GM12878 (cell line): ENCODE results near the gene TRMU. TPM values are rescaled to one million over a fixed set of nuclear protein-coding genes. Genes with fewer than 3 reads are reported as not detected.

ENCODE experiments used
- ATAC-seq: fragments of 200-7000 bp; cut with Tn5 transposase; 3 replicates; pipeline ENCODE4 v1.9.1; 2020; ENCODE audit warnings: mild to moderate bottlenecking, moderate library complexity
- BruUV-seq: library from RNA; stranded (reverse); fragments of 400-500 nt; replicated peaks from 2 replicates; lab custom pipeline; 2021; lab: Mats Ljungman, UMichigan
- CTCF ChIA-PET: fragments of 300-600 bp; sonication (Branson Sonifier 250); formaldehyde crosslinking; extraction: SDS; loops from one replicate; lab custom pipeline; 2021; ENCODE audit warnings: inconsistent platforms; lab: Yijun Ruan, JAX
- POLR2A ChIA-PET: fragments of 350-600 bp; formaldehyde crosslinking; extraction: SDS; loops from one replicate; lab custom pipeline; 2021; ENCODE audit warnings: inconsistent platforms; lab: Charles Lee
- RAD21 ChIA-PET: fragments of 300-600 bp; sonication (Branson Sonifier 250); formaldehyde crosslinking; loops from one replicate; lab custom pipeline; 2023; ENCODE audit warnings: antibody characterized with exemption; ENCODE audit not compliant: unreplicated experiment; lab: Charles Lee
- SMC1A ChIA-PET: fragments of 300-600 bp; sonication (Branson Sonifier 250); formaldehyde crosslinking; loops from one replicate; lab custom pipeline; 2023; ENCODE audit not compliant: unreplicated experiment, uncharacterized antibody; lab: Charles Lee
- DNase-seq: peaks from one replicate; pipeline ENCODE4 v3.0.0-alpha.2; 2011; ENCODE audit warnings: low read depth, low spot score
- FAIRE-seq: peaks from 3 replicates; lab custom pipeline; 2011; peaks lifted over from hg19 to GRCh38; lab: Jason Lieb, UNC
- H2AFZ ChIP-seq: 2 replicates; pipeline ENCODE4 v1.6.0; 2011; ENCODE audit warnings: low read depth, low read length, control low read depth; ENCODE audit not compliant: control insufficient read depth
- H3K27ac ChIP-seq: 2 replicates; pipeline ENCODE4 v1.5.1; 2011; ENCODE audit warnings: control low read depth; ENCODE audit not compliant: control insufficient read depth, insufficient read depth
- H3K27me3 ChIP-seq, 2 experiments: replicated peaks in 1 of 2; 2 replicates each; pipeline versions ENCODE4 v1.6.0 to v1.6.1; 2011; ENCODE audit warnings: low read length in 1 of 2; ENCODE audit not compliant: control insufficient read depth in 2 of 2, insufficient read depth in 2 of 2
- H3K36me3 ChIP-seq, 2 experiments: 2 replicates each; pipeline ENCODE4 v1.5.1; 2011; ENCODE audit warnings: low read length in 1 of 2; ENCODE audit not compliant: control insufficient read depth in 2 of 2, insufficient read depth in 2 of 2
- H3K4me1 ChIP-seq: 2 replicates; pipeline ENCODE4 v1.6.1; 2011; ENCODE audit warnings: mild to moderate bottlenecking, low read length, moderate library complexity, mixed read lengths; ENCODE audit not compliant: control insufficient read depth, insufficient read depth
- H3K4me2 ChIP-seq: 2 replicates; pipeline ENCODE4 v1.6.0; 2011; ENCODE audit warnings: control low read depth; ENCODE audit not compliant: control insufficient read depth, insufficient read depth
- H3K4me3 ChIP-seq: fragments of 200-600 bp; sonication (generic); 2 replicates; pipeline ENCODE4 v1.5.1; 2016
- H3K79me2 ChIP-seq: 2 replicates; pipeline ENCODE4 v1.6.0; 2011; ENCODE audit warnings: low read length; ENCODE audit not compliant: control insufficient read depth, insufficient read depth
- H3K9ac ChIP-seq: 2 replicates; pipeline ENCODE4 v1.8.0; 2011; ENCODE audit warnings: low read length, control low read depth, mixed read lengths; ENCODE audit not compliant: control insufficient read depth, insufficient read depth
- H3K9me3 ChIP-seq: replicated peaks from 3 replicates; pipeline ENCODE4 v1.5.1; 2011; ENCODE audit warnings: mild to moderate bottlenecking, low read length; ENCODE audit not compliant: control insufficient read depth, insufficient read depth
- H4K20me1 ChIP-seq: 2 replicates; pipeline ENCODE4 v1.6.0; 2011; ENCODE audit not compliant: control insufficient read depth, insufficient read depth
- CEBPB ChIP-seq, 2 experiments: fragments of 150-350 bp in 1 of 2; IDR thresholded peaks; 2 replicates each; pipeline ENCODE4 v1.6.1; 2012 to 2014; ENCODE audit warnings: low read depth in 2 of 2, low read length in 2 of 2, borderline replicate concordance in 1 of 2, inconsistent platforms in 1 of 2
- KDM1A ChIP-seq: fragments of 200-600 bp; sonication (generic); IDR thresholded peaks from 2 replicates; pipeline ENCODE4 v1.6.1; 2016; ENCODE audit warnings: borderline replicate concordance
- REST ChIP-seq: IDR thresholded peaks from 2 replicates; pipeline ENCODE4 v1.6.1; 2012; ENCODE audit warnings: mild to moderate bottlenecking, low read depth, low read length
- WGBS: methylation state at CpG from one replicate; pipeline ENCODE4 v1.1.6; 2016; ENCODE audit warnings: low lambda C conversion rate; ENCODE audit not compliant: insufficient replicate concordance, insufficient coverage; ENCODE audit errors: missing lambda C conversion rate; 5-methylcytosine and 5-hydroxymethylcytosine counted together
- in situ Hi-C: fragments of 300-500 bp; cut with MboI; formaldehyde crosslinking; loops from 9 replicates; pipeline ENCODE4 v1.14.3; 2018; ENCODE audit warnings: mixed read lengths
- intact Hi-C: fragments of 100-400 bp; cut with micrococcal nuclease; formaldehyde crosslinking; loops from one replicate; pipeline ENCODE4 v1.14.2; 2022; ENCODE audit not compliant: unreplicated experiment
- polyA plus RNA-seq, 11 experiments: library from polyadenylated mRNA; depleted of rRNA in 4 of 11; unstranded in 6 of 11; stranded (reverse) in 5 of 11; fragments of >200 nt; fragmentation: Nextera tagmentation in 4 of 11; fragmentation: Illumina TruSeq in 1 of 11; extraction: Ambion mirVana in 4 of 11; extraction: Trizol in 1 of 11; gene quantifications; 1 replicate in 1 of 11; 2 replicates in 10 of 11; pipeline versions ENCODE4 v1.2.1 to v1.2.3, GENCODE V29; 2011 to 2016; ENCODE audit warnings: inconsistent platforms in 2 of 11, missing spikeins in 2 of 11, low read depth in 1 of 11
- total RNA-seq, 4 experiments: library from RNA; depleted of rRNA in 3 of 4; stranded (reverse); fragments of >200 nt in 3 of 4; fragmentation: Illumina TruSeq in 1 of 4; extraction: Trizol in 1 of 4; gene quantifications; 2 replicates each; pipeline versions ENCODE4 v1.2.1 to v1.2.3, GENCODE V29; 2013 to 2021

TRMU gene
- total and polyA plus RNA-seq, 10 of the 15 experiments (the other 5 are each of a cell fraction or from before 2014, with no cell fraction given), result 3.5 to 57.0 (median 44.0) TPM

GRCh38 chr22:46354993-46355305, 19.4 kb downstream of the TRMU start:
- Histone ChIP-seq H3K27ac (no peak overlapping the region), H2AFZ (no peak overlapping the region), H3K9me3 (no peaks in the 10 kb centered on the region), H3K27me3 (no peaks in the 10 kb centered on the region), H3K79me2 (no peaks in the 10 kb centered on the region)
- BruUV-seq, result no TSS peak
- no peak for DNase-seq
- SMC1A ChIA-PET, result no interaction called here
- no peak for ATAC-seq
- FAIRE-seq, result no peak
- TF ChIP-seq CEBPB (IDR thresholded peaks at IDR 0.05; ENCODE audit: borderline replicate concordance in 1 of 2, low read depth in 2 of 2, low read length in 2 of 2) (no peak), REST (no peak), KDM1A (no peak)
- TF ChIP-seq, all 136 proteins: peak for 0
- CTCF ChIA-PET, result interaction anchor here (3.9 kb wide), 1 partner anchor 187 kb away, joined by 15 read pairs; no protein-coding TSS in a partner anchor
- Histone ChIP-seq H3K4me3 (no peak overlapping the region), H3K4me1 (no peaks in the 10 kb centered on the region), H3K4me2 (no peak overlapping the region), H3K9ac (no peak overlapping the region), H3K36me3 (peaks cover 13 to 52% of the 10 kb centered on the region in 2 experiments), H4K20me1 (no peaks in the 10 kb centered on the region)
- RAD21 ChIA-PET, result interaction anchor here (1.2 kb wide), 1 partner anchor 187 kb away, joined by 8 read pairs; no protein-coding TSS in a partner anchor
- POLR2A ChIA-PET, result no interaction called here
- 92% methylated on average over 7 of the region's 7 CpGs for WGBS
- in situ Hi-C loops, result no loop called here
- intact Hi-C loops, result loop anchor here (1.0 kb wide), 1 partner anchor 187 kb away; no protein-coding TSS in a partner anchor
